Stimulated activated CD8-positive, alpha-beta memory T cell treated with anti-CD3 and anti-CD28 coated beads, Interleukin-15, amount 100 ng/mL, for 4 hours (primary cell): ENCODE results near the gene CHSY3.

Source experiments
- DNase-seq, 2 donors: peaks; one replicate each; pipeline ENCODE4 v3.0.0-alpha.2; 2020; ENCODE audit warnings: low read depth in 2 of 2

Gene CHSY3

DNA sequence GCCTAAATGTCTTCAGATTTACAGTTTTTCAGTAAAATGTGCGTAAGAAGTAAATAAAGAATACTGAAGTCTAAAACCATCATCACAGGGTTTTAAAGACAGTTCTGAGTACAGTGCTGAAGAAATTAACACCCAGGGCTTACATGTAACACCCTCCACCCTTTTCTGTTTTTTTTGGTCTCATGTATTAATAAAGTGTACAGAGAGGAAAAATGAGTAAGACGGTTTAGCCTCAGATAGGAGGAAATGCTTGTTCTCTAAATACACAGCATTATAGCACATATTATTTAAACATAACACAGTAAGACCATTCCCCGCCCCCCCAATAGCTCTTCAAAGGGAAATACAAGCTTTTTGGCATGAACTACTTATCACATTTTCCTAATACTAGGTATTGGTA is 119.3 kb downstream of the CHSY3 start:
- DNase-seq, result no peak

DNA sequence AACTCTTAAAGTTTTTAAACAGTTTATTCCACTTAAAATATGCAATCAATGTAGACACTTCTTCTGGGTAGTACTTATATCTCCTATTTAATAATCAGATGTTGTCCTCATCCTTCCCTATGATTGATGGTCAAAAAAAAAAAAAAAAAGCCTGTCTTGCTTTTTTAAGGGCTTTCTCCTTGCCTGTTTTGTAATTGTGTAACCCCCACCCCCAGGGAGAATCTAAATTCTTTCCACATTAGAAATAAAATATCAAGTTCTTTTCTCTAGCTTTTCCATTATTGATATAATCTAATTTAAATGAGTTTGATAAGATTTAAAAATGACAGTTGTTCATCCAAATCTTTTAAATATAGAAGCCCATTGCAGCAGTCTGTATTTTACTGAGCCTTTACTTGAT is 119.7 kb downstream of the CHSY3 start:
- DNase-seq, result no peak

DNA sequence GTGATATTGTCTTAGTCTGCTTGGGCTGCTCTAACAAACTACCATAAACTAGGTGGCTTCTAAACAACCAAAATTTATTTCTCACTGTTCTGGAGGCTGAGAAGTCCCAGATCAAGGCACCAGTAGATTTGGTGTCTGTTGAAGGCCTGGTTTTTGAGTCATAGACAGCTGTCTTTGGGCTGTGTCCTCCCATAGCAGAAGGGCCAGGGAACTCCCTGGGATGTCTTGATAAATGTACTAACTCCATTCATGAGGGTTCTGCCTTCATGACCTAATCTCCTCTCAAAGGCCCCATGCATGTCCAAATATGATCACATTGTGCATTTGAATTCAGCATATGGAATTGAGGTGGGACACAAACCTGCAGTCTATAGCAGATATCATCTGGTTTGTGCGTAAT is 121.2 kb downstream of the CHSY3 start:
- DNase-seq, result no peak

DNA sequence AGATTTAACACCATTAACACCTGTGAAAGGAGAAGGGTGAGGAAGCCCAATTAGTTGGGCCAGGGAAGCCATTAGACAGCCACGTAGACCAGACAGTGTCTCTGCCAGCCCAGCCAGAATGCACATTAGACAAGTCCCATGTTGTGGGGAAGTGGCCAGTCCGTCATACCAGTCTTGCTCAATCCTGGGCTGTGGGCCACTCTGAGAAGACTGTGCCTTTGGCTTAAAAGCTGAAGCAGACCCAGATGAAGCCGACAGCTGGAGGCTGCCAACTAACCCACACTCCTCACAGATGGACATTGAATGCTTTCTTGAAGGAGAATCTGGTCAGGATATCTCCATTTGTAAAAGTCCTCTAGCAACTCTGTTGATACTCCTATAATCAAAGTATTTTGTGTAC is 128.5 kb downstream of the CHSY3 start:
- no peak for DNase-seq

DNA sequence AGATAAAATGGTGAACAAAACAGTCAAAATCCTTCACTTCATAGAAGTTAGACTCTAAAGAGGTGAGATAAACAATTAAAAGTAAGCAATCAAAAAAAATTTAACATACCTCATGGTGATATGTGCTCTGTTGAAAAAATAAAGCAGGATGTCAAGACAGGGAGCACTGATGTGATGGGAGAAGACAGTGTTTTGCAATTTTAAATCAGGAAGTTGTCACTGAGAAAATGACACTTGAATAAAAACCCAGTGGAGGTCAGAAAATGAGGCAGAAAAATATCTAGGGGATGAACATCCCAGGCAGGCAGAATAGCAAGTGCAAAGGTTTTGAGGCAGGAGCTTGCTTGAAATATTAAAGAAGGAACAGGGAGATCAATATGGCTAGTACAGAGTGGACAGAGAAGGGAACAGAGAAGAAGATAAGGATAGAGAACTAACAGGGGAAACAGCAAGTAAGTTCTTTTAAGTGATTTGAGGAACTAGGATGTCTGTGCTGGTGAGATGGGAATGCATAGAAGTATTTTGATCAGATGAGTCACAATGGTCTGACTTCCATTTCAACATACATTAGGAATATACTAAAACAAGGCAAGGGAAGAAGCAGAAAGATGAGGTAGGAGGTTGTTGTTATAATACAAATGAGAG is 130.4 kb downstream of the CHSY3 start:
- DNase-seq, result no peak

DNA sequence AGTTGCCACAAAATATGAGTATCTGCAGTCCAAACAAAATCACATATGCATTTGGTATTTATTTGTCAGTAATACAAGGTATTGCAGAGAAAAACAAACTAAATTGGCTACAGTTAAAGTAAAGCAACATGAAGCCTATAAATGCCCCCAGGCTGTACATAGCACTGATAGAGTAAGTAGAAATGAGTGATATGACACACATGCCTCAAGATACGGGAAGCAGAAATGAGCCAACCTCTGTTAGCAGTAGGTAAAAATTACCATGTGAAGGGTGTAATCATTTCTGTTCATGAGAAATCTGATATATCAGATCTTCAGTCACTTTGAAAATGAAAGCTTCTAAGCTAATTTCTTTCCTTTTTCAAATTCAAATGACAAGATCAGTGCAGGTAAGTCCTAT is 131.1 kb downstream of the CHSY3 start:
- no peak for DNase-seq

DNA sequence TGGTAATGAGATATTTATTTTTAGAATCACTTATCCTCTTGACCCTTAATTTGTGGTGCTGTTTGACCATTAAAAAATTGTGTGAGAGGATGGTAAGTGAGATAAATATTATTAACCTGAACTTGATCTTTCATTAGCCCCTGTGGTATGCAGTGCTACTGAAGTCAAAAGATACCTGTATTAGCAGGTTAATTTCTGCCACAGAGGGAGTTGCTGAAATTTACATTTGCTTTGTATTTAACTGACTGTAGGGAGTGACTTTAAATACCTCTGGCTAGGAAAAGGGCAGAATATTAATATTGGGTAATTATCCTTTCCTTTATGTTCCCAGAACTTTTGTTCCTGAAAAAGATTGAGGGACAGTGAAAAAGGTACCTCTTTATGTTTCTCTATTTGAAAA is 133.6 kb downstream of the CHSY3 start:
- DNase-seq, result no peak

DNA sequence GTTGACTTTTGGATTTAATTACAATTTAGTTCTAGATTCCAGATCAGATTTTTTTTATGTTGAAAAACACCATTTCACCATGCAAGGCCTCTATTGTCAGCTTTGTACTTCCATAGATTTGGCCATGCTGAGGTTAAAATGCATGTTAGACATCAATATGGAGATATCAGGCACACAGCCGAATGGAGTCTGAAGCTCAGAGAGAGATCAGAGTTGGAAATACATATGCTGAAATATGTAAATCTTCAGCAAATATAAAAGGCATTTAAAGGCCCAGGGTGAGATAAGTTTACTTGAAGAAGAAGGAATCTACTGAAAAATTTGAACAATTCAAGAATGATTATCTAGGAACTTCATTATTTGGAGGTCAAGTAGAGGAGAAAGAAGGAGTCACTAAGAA is 139.6 kb downstream of the CHSY3 start:
- no peak for DNase-seq

DNA sequence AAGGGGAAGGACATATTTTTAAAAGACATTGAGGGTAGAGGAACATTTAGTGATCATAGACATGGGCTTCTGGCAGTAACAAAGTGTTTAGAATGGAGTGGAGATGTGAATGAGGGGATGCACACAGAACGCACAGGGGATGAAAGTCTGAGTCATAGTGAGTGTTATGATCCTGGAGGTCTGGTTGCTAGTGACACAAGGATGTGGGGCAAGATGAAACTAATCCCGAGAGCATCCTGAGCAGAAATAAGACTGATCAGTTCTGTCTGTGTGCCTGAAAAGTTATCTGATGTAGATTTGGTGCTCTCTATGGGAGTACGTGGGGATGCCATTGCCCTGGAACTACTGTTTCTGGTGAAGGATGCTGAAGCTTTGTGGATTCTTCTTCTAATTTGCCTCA is 141.1 kb downstream of the CHSY3 start:
- no peak for DNase-seq

DNA sequence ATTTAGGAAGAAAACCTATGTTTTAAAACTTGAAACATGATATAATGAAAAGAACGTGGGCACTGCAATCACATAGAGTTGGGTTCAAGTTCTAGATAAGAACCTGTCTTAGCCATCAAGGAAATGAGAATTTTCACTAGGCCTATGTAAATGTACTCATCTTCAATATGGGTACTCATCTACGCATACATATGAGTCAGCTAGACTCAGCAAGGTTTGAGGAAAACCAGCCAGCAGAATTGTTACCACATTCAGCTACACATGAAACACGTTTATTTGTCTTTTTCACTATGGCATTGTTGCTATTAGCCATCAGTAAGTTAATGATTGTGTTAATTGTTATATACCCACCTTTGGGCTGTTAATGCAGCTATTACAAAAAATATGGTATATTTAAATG is 146.3 kb downstream of the CHSY3 start:
- no peak for DNase-seq

DNA sequence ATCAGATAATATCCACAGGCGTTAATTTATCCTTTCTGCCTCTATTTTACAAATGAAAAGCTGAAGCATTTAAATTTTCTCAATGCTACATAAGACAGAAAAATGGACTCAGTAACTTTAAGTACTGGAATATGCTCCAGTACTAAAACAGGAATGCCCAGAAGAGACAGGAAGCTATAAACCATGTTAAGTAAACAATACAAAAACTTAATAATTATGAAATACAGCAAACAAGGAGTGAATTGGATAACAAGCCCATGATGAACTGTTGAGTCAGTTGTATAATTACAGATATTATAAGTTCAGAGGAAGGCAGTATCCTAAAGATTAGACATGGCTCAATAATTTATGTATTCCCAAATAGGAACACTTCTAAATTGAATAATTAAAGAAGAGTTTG is 148.5 kb downstream of the CHSY3 start:
- DNase-seq, result no peak

DNA sequence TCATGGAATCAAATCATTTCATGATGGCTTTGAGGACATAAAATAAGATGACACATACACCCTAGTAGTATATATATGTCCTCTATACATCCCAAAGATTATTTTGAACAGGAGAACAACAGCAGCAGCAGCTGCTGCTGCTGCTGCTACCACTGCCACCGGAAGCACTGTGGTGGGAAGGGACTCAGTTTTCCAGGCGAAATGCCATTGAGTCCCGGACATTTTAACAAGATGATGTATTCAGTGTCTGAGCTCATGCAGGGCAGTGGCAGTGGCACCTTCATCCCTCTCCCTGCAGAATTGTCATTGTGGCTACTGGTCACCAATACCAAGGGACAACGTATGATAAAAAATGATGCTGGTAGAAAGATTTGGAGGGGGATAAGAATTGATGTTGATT is 151.3 kb downstream of the CHSY3 start:
- no peak for DNase-seq

DNA sequence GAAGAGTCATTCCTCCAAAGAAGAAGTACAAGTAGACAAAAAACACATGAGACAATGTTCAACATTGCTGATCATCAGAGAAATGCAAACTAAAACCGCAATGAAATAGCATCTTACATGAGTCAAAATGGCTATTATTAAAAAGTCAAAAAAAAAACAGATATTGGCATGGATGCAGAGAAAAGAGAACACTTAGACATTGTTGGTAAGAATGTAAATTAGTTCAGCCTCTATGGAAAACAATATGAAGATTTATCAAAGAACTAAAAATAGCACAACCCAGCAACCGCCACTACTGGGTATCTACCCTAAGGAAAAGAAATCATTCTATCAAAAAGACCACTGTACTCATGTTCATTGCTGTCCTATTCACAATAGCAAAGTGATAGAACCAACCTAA is 157.5 kb downstream of the CHSY3 start:
- DNase-seq, result no peak

DNA sequence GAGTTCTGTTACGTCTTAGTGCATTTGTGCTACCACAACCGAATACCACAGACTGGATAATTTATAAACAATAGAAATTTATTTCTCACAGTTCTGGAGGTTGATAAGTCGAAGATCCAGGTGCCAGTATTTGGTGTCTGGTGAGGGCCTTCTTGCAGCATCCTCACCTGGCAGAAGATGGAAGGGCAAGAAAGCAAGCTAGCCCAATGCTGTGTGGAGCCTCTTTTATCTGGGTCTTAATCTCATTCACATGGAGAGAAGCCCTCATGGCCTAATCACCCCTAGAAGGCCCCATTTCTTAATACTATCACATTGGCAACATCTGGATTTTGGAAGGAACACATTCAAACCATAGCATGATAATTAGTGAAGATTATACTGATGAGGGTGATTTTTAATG is 159.3 kb downstream of the CHSY3 start:
- no peak for DNase-seq

DNA sequence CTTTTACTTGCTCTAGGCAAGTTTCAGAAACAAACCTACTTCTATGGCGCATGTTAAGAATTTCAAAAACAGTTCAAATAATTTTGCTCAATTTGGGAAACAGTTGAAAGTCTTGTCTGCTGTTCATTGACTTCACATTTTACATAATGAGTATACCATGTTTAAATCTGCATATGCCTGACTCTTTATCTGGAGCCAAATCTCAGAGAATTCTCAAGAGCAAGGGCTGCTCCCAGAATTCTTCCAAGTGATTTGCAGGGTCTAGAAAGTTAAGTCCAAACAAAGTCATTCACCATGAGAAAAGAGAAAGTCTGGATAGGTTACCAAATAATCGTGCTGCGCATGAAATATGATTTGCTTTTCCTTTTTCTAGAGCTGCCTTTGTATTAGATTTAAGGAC is 160.2 kb downstream of the CHSY3 start:
- DNase-seq, result no peak

DNA sequence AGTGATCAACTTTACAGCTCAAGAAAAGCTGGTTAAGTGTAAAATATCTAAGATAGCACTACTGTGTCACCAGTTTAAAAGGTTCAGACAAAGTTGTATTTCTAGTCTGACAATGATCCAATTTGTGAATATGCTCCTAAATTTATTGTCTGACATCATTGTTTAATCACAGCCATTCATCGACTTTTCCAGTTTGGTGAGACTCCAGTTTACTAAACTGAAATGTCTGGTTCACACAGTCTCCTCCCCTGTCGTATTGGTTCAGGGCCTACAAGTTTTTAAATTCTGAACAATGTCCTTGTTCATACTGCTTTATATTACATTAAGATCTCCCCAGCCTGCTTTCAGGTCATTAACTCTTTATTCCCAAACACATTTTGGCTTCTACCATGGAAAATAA is 161.4 kb downstream of the CHSY3 start:
- DNase-seq, result no peak

DNA sequence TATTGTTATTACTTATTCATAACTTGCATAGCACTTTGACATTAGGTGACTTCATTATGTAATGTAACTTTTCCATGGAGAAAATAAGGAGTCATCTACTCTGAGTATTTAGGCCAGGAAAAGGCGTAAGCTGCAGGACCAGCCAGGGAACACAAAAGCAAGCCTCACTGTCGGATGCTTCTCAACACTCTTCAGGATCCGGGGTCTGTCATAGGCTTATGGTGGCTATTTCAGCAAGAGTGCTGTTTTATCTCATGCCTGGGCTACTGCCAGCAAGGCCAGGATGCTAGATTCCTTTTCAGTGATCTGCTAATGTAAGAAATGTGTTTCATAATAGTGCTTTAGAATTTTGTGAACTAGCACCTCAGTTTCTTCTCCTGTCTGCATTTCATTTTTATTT is 162.4 kb downstream of the CHSY3 start:
- DNase-seq, result no peak

DNA sequence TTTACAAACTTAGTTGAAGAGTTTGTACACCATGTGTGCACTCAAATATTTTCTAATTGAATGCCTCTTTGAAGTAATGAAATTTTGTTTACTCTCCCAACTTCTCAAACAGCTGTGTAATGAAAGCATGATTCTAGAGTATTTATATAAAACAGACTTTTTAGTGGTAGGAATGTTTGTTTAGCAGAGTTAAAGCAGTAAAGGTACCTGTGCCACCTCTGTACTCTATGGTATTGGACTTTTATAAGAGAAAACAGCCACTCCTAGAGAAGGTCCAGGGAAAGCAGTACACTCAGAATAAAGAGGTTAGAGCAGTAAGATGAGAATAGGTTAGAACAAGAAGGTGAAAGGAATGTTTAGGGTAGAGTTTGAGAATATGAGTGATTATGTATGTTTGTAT is 163.1 kb downstream of the CHSY3 start:
- no peak for DNase-seq

DNA sequence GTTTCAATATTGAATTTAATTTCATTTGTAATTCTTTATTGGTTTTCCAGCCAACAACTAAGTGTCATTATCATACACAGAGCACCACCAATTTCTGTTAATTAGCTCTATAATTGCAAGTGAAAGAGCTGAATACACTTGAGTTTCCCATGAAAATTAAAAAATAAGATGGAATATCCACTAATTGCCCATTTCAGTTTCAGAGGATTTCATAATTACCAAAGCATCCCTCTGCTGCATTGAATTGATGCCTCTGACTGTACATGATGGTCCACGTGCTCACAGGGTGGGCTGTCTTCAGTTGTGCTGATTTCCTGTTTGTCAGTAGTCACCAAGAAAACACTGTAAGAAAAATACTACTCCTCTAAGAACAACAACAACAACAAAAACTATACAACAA is 163.8 kb downstream of the CHSY3 start:
- no peak for DNase-seq

DNA sequence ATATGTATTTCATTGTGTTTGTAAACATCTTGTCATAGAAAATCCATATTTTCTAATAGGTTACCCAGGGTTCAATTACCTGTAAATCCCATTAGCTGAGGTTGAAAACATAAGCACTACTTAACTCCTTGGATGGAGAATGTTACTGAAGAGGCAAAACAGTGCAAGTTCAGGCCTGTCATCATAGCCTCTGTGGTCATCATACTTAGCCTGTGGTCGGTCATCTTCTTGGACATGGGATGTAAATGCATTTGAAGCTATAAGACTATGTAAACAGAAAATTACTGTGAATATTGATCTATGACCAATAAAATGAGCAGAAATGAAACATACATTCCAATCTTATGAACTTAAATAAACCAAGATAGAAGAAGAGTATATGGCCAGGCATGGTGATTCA is 164.7 kb downstream of the CHSY3 start:
- DNase-seq, result no peak

DNA sequence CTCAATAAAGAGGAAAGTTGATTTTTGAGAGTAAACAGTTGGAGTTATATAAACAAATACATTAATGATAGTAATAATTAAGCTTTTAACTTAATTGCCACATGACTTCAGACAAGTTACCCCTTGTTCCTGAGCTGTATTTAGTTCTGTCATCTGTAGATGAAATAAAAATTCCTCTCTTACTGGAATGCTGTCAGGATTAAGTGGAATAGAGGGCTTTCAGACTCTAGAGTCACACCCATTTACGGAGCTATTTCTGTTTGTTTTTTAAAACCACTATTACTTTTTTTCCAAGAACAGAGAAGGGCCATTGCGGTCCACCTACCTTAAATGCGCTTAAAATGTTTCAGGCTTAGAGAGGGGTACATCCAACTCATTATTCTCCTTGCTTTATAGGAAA is 170.6 kb downstream of the CHSY3 start:
- no peak for DNase-seq

DNA sequence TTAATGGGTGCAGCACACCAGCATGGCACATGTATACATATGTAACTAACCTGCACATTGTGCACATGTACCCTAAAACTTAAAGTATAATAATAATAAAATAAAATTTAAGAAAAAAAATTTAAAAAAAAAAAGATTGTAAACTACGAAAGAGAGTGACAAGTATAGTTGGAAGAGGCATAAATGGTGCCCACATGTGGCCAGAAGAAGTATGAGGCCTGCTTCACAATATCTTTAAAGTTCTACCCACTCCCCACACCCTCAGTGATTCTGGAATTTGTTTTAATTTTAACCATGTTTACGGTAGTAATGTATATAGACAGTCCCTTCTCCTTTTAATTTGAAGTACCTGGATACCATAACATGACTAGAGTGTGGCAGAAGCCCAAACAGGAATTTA is 172.7 kb downstream of the CHSY3 start:
- DNase-seq, result no peak

DNA sequence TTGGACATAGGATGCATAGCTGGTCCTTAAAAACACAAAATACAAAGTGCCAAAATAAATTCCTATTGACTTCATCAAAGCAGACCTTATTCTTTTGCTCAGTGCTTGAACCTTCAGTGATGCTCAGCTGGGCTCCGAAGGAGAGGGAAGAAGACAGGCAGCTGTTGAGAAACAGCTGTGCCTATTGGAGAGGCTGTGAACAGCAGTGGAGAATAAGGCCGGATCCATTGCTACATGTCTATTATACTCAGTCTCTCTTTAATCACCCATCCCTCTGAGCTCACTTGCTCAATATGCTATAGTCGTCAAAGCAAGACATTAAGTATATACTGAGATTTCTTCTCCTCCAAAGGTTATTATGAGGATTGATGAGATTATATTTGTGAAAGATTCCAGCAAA is 174.4 kb downstream of the CHSY3 start:
- no peak for DNase-seq

DNA sequence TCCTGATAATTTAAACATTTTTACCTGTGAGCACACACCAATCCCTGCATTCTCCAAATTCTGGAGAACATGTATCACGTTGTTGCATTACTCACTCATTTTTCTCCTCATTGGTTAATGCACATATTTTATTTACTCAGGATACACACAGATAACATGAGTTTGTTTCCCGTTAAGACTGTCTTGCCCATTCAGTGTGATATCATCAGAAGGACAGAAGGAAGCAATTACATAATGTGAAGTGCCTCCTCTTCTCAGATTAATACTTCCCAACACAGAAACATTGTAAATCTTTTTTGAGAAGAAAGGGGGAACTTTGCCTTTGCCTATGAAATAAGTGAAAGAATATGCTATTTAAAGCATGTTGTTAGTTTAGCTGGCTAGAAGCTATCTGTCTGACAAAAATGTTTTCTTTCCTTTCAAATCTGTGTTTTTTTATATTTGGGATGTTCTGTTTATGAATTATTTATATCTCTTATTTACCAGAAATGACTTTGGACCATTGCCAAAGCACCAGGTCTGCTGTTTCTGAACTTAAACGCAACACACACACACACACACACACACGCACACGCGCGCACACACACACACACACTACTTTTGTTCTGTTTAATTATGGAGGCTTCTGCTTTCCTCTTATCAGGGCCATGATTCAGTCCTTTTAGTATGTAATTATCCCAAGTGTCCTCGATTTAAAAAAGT is 186.5 kb downstream of the CHSY3 start:
- DNase-seq, result no peak
